Type B pancreatic cell (in vitro differentiated cells): Measurements from ENCODE around the gene DUSP22. TPM values are rescaled to one million over a fixed set of nuclear protein-coding genes. Genes with fewer than 3 reads are reported as not detected.

Source experiments
- DNase-seq: peaks from one replicate; pipeline ENCODE4 v3.0.0; 2021; ENCODE audit warnings: mixed read lengths; ENCODE audit not compliant: unreplicated experiment; ENCODE audit errors: extremely low spot score
- H3K27ac Mint-ChIP-seq: 2 replicates; pipeline ENCODE4 v1.8.0; 2021; ENCODE audit warnings: mild to moderate bottlenecking, mixed read lengths
- H3K27me3 Mint-ChIP-seq: 2 replicates; pipeline ENCODE4 v1.8.0; 2021; ENCODE audit warnings: mixed read lengths
- H3K36me3 Mint-ChIP-seq: 2 replicates; pipeline ENCODE4 v1.8.0; 2021; ENCODE audit warnings: mixed read lengths
- H3K4me1 Mint-ChIP-seq: one replicate; pipeline ENCODE4 v1.8.0; 2021; ENCODE audit warnings: mixed read lengths; ENCODE audit not compliant: unreplicated experiment
- H3K4me3 Mint-ChIP-seq: 2 replicates; pipeline ENCODE4 v1.8.0; 2021; ENCODE audit warnings: mild to moderate bottlenecking, mixed read lengths
- H3K9me3 Mint-ChIP-seq: 2 replicates; pipeline ENCODE4 v1.8.0; 2021; ENCODE audit warnings: mixed read lengths
- total RNA-seq: library from RNA; stranded (reverse); gene quantifications from 2 replicates; pipeline ENCODE4 v1.2.1, GENCODE V29; 2021; ENCODE audit warnings: low replicate concordance
- TF ChIP-seq, protein P1 (sequence below): fragments of 200-600 bp; sonication (generic); conservative IDR thresholded peaks from 2 replicates; pipeline ENCODE4 v1.5.0; 2021; ENCODE audit warnings: antibody characterized with exemption, mild to moderate bottlenecking

Gene DUSP22
- total RNA-seq, 1 donor from 2014 or later = 25.0 TPM

- TF ChIP-seq, protein P1, sequence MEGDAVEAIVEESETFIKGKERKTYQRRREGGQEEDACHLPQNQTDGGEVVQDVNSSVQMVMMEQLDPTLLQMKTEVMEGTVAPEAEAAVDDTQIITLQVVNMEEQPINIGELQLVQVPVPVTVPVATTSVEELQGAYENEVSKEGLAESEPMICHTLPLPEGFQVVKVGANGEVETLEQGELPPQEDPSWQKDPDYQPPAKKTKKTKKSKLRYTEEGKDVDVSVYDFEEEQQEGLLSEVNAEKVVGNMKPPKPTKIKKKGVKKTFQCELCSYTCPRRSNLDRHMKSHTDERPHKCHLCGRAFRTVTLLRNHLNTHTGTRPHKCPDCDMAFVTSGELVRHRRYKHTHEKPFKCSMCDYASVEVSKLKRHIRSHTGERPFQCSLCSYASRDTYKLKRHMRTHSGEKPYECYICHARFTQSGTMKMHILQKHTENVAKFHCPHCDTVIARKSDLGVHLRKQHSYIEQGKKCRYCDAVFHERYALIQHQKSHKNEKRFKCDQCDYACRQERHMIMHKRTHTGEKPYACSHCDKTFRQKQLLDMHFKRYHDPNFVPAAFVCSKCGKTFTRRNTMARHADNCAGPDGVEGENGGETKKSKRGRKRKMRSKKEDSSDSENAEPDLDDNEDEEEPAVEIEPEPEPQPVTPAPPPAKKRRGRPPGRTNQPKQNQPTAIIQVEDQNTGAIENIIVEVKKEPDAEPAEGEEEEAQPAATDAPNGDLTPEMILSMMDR = no peak
- no peaks in the 10 kb centered on the region for H3K4me1 Mint-ChIP-seq
- no peak overlapping the region for H3K4me3 Mint-ChIP-seq
- no peaks in the 10 kb centered on the region for H3K9me3 Mint-ChIP-seq
- no peaks in the 10 kb centered on the region for H3K36me3 Mint-ChIP-seq
- no peaks in the 10 kb centered on the region for H3K27me3 Mint-ChIP-seq
- no peak overlapping the region for H3K27ac Mint-ChIP-seq
- DNase-seq = no peak
Measured at GRCh38 chr6:335572-335971, 43.3 kb downstream of the DUSP22 start.

- no peaks in the 10 kb centered on the region for H3K4me1 Mint-ChIP-seq
- DNase-seq = no peak
- H3K36me3 Mint-ChIP-seq = no peaks in the 10 kb centered on the region
- H3K4me3 Mint-ChIP-seq = no peak overlapping the region
- TF ChIP-seq, protein P1 = no peak
- no peak overlapping the region for H3K27ac Mint-ChIP-seq
- no peaks in the 10 kb centered on the region for H3K27me3 Mint-ChIP-seq
- no peaks in the 10 kb centered on the region for H3K9me3 Mint-ChIP-seq
Measured at GRCh38 chr6:336159-337114, 44.1 kb downstream of the DUSP22 start.

GRCh38 chr6:337805-338368, 45.6 kb downstream of the DUSP22 start:
- H3K27me3 Mint-ChIP-seq = no peaks in the 10 kb centered on the region
- H3K4me1 Mint-ChIP-seq = no peaks in the 10 kb centered on the region
- H3K27ac Mint-ChIP-seq = no peak overlapping the region
- H3K4me3 Mint-ChIP-seq = no peak overlapping the region
- DNase-seq = no peak
- H3K9me3 Mint-ChIP-seq = no peaks in the 10 kb centered on the region
- TF ChIP-seq, protein P1 = no peak
- no peaks in the 10 kb centered on the region for H3K36me3 Mint-ChIP-seq

DNA sequence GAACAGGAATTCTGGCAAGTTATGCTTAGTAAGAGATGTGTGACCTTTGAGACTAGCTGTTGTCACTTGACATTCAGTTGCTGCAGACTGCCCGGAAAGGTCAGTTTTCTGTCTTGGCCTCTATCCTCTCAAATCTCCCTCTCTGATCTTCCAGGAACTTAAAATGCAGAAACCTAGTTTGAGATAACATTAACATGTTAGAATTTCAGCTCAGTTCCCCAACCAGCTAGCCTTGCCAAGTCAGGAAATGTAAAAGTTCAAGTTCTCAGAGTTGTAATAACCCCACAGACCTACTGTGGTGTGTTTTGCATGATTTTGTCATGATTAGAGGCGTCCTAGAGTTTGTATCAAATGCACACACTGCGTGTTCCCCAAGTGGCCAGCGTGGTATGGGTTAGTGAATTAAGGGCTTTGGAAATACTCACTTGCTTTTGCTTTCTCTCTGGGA, 46.6 kb downstream of the DUSP22 start:
- no peak overlapping the region for H3K4me3 Mint-ChIP-seq
- TF ChIP-seq, protein P1 = no peak
- no peak overlapping the region for H3K27ac Mint-ChIP-seq
- no peaks in the 10 kb centered on the region for H3K4me1 Mint-ChIP-seq
- H3K36me3 Mint-ChIP-seq = no peaks in the 10 kb centered on the region
- peaks cover 4% of the 10 kb centered on the region for H3K9me3 Mint-ChIP-seq
- H3K27me3 Mint-ChIP-seq = no peaks in the 10 kb centered on the region
- no peak for DNase-seq

DNA sequence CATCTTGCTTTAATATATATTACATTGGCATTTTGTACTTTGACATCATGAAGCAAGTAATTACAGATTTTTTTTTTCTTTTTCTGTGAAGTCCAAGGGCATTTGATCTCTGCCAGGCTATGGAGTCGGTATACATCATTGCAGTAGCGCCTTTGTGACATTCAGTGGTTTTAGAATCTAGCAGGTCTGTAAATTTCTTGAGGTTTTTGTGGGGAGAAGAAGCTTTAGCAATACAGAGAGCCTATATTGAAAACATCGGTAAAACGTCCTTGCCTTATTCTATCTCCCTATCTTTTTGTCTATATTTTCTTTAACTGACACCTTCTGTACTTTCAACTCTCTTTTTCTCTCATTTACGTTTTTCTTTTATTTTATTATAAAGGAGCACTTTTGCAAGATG, 47.2 kb downstream of the DUSP22 start:
- no peak overlapping the region for H3K27ac Mint-ChIP-seq
- no peak overlapping the region for H3K4me3 Mint-ChIP-seq
- no peaks in the 10 kb centered on the region for H3K27me3 Mint-ChIP-seq
- no peaks in the 10 kb centered on the region for H3K4me1 Mint-ChIP-seq
- H3K36me3 Mint-ChIP-seq = no peaks in the 10 kb centered on the region
- no peak for DNase-seq
- H3K9me3 Mint-ChIP-seq = peaks cover 6% of the 10 kb centered on the region
- TF ChIP-seq, protein P1 = no peak
